CD8-positive, alpha-beta memory T cell (primary cell): ENCODE results near the gene FXR1. TPM values are rescaled to one million over a fixed set of nuclear protein-coding genes. Genes with fewer than 3 reads are reported as not detected.

Experiments used
- CTCF ChIA-PET: fragments of 350-600 bp; sonication (Branson Sonifier 250); formaldehyde crosslinking; loops from one replicate; lab custom pipeline; 2021; ENCODE audit warnings: antibody characterized with exemption; lab: Charles Lee
- POLR2A ChIA-PET: fragments of 350-600 bp; sonication (Branson Sonifier 250); formaldehyde crosslinking; loops from one replicate; lab custom pipeline; 2021; ENCODE audit warnings: antibody characterized with exemption; lab: Charles Lee
- DNase-seq, 5 donors: peaks; one replicate each; pipeline versions ENCODE4 v3.0.0 to v3.0.0-alpha.2; 2020 to 2022; ENCODE audit warnings: mixed read lengths in 1 of 5
- H3K27ac ChIP-seq: one replicate; pipeline ENCODE4 v1.7.0; 2013; ENCODE audit warnings: low read depth, mild to moderate bottlenecking, low read length, moderate library complexity
- H3K27me3 ChIP-seq: 2 replicates; pipeline ENCODE4 v1.7.0; 2013; ENCODE audit warnings: low read length, mild to moderate bottlenecking; ENCODE audit not compliant: insufficient read depth, poor library complexity, severe bottlenecking
- H3K36me3 ChIP-seq: 2 replicates; pipeline ENCODE4 v1.7.0; 2013; ENCODE audit warnings: mild to moderate bottlenecking, low read length, moderate library complexity; ENCODE audit not compliant: insufficient read depth
- H3K4me1 ChIP-seq: 2 replicates; pipeline ENCODE4 v1.7.0; 2013; ENCODE audit warnings: mild to moderate bottlenecking, low read length, moderate library complexity; ENCODE audit not compliant: insufficient read depth
- H3K4me3 ChIP-seq: 2 replicates; pipeline ENCODE4 v1.7.0; 2013; ENCODE audit warnings: mild to moderate bottlenecking, low read length
- H3K9me3 ChIP-seq: 2 replicates; pipeline ENCODE4 v1.7.0; 2013; ENCODE audit warnings: mild to moderate bottlenecking, low read length
- H3K27ac Mint-ChIP-seq, 8 donors: one replicate each; pipeline ENCODE4 v1.8.0; 2020 to 2021; ENCODE audit warnings: mixed read lengths in 8 of 8, mild to moderate bottlenecking in 6 of 8, inconsistent platforms in 3 of 8, moderate library complexity in 3 of 8
- H3K27me3 Mint-ChIP-seq, 2 donors: one replicate each; pipeline ENCODE4 v1.8.0; 2020 to 2021; ENCODE audit warnings: mixed read lengths in 2 of 2, mild to moderate bottlenecking in 1 of 2, moderate library complexity in 1 of 2
- H3K36me3 Mint-ChIP-seq, 3 donors: one replicate each; pipeline ENCODE4 v1.8.0; 2020 to 2021; ENCODE audit warnings: mixed read lengths in 3 of 3, inconsistent platforms in 1 of 3, mild to moderate bottlenecking in 1 of 3
- H3K4me1 Mint-ChIP-seq, 3 donors: one replicate each; pipeline ENCODE4 v1.8.0; 2020 to 2021; ENCODE audit warnings: mixed read lengths in 3 of 3, inconsistent platforms in 1 of 3, mild to moderate bottlenecking in 1 of 3
- H3K4me3 Mint-ChIP-seq, 7 donors: one replicate each; pipeline ENCODE4 v1.8.0; 2020 to 2021; ENCODE audit warnings: mixed read lengths in 7 of 7, mild to moderate bottlenecking in 6 of 7, moderate library complexity in 4 of 7, inconsistent platforms in 2 of 7
- H3K9me3 Mint-ChIP-seq, 5 donors: one replicate each; pipeline ENCODE4 v1.8.0; 2020 to 2022; ENCODE audit warnings: mixed read lengths in 5 of 5, mild to moderate bottlenecking in 3 of 5, moderate library complexity in 2 of 5, inconsistent platforms in 1 of 5
- polyA plus RNA-seq: library from polyadenylated mRNA; unstranded; fragments of 300-500 nt; fragmentation: Illumina TruSeq; gene quantifications from one replicate; pipeline ENCODE4 v1.2.3, GENCODE V29; 2021
- total RNA-seq, 2 experiments: library from RNA; stranded (reverse); gene quantifications; one replicate each; pipeline ENCODE4 v1.2.3, GENCODE V29; 2021

Gene FXR1
- total and polyA plus RNA-seq, 3 experiments from 2014 or later = 49.3 to 141 (median 135) TPM

DNA sequence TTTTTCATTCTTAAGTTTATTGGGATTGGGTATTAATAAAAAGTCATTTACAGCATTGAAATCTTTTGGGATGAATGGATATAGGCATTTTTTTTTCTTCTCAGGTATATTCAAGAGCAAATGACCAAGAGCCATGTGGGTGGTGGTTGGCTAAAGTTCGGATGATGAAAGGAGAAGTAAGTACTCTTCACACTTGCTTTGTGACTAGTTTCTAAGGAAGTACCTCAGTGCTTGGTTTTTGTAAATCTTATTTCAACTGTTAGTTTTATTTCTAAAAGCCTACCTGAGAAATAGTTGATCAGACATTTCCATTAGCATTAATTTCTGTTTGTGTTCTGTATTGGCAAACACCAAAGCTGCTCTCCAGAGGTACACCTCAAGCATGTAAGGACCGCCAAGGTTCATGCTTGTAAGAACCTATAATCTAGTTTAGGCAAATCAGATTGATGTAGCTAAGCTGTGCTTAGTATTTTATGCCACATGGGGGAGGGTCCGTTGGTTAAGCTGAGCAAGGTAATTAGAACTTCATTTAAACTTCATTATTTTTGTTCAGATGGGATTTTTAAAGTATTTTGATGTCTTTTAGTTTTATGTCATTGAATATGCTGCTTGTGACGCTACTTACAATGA is 35.4 kb downstream of the FXR1 start:
- Mint-ChIP-seq H3K9me3 (no peaks in the 10 kb centered on the region), H3K27ac (no peak overlapping the region), H3K4me3 (no peak overlapping the region), H3K4me1 (peaks cover 22 to 31% (median 28%) of the 10 kb centered on the region in 3 donors), H3K27me3 (no peaks in the 10 kb centered on the region), H3K36me3 (peaks cover 0 to 79% (median 18%) of the 10 kb centered on the region in 3 donors)
- Histone ChIP-seq H3K27me3 (no peaks in the 10 kb centered on the region), H3K27ac (no peak overlapping the region), H3K36me3 (peaks cover 31% of the 10 kb centered on the region), H3K9me3 (no peaks in the 10 kb centered on the region), H3K4me3 (no peak overlapping the region), H3K4me1 (no peaks in the 10 kb centered on the region)
- DNase-seq = no peak
- POLR2A ChIA-PET = no interaction called here
- CTCF ChIA-PET = no interaction called here

DNA sequence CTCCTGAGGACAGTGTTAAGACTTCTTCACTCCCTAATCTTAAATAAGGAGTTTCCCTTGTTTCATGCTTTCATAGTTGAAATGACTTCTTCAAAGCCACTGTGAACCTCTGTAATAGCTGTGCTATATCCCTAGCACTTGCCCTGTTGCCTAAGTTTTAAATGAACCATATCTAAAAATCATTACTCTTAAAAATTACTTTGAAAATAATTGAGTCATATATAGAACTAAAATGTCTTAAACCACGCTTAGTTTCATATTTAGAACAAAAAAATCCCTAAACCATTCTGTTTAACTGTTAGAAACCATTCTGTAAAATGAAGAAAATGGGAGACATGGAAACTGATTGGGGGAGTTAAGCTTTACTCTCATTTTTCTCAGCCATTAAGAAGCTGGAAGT is 47.2 kb downstream of the FXR1 start:
- no peaks in the 10 kb centered on the region for H3K4me1 ChIP-seq
- no peak for DNase-seq
- ChIA-PET CTCF (no interaction called here), POLR2A (no interaction called here)
- H3K36me3 Mint-ChIP-seq = peaks cover 19 to 81% (median 35%) of the 10 kb centered on the region in 3 donors
- peaks cover 42% of the 10 kb centered on the region for H3K36me3 ChIP-seq
- H3K4me3 Mint-ChIP-seq = no peak overlapping the region
- no peak overlapping the region for H3K4me3 ChIP-seq
- no peaks in the 10 kb centered on the region for H3K9me3 ChIP-seq
- no peaks in the 10 kb centered on the region for H3K27me3 ChIP-seq
- H3K4me1 Mint-ChIP-seq = peaks cover 0 to 14% (median 3%) of the 10 kb centered on the region in 3 donors
- H3K27ac Mint-ChIP-seq = peak overlapping the region in 2 of 8 donors; percentile 33 to 80
- no peaks in the 10 kb centered on the region for H3K27me3 Mint-ChIP-seq
- no peaks in the 10 kb centered on the region for H3K9me3 Mint-ChIP-seq
- H3K27ac ChIP-seq = no peak overlapping the region

DNA sequence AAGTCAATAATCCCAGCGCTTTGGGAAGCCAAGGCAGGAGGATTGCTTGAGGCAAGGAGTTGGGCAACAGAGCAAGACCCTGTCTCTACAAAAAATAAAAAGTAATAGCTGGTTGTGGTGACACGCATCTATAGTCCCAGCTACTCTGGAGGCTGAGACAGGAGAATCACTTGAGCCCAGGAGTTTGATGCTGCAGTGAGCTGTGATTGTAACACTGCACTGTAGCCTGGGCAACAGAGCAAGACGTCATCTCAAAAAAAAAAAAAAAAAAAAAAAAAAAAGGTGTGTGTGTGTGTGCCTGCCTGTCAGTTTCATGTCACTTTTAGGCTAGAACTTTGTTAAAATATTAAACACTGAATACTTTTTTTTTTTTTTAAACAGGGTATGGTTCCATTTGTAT is 48.6 kb downstream of the FXR1 start:
- no peaks in the 10 kb centered on the region for H3K9me3 ChIP-seq
- DNase-seq = no peak
- Mint-ChIP-seq H3K9me3 (no peaks in the 10 kb centered on the region), H3K36me3 (peaks cover 19 to 82% (median 29%) of the 10 kb centered on the region in 3 donors), H3K27me3 (no peaks in the 10 kb centered on the region), H3K4me1 (peaks cover 0 to 14% (median 0%) of the 10 kb centered on the region in 3 donors), H3K4me3 (no peak overlapping the region), H3K27ac (peak overlapping the region in 2 of 8 donors; percentile 36 to 43)
- no peaks in the 10 kb centered on the region for H3K27me3 ChIP-seq
- H3K4me1 ChIP-seq = no peaks in the 10 kb centered on the region
- ChIA-PET CTCF (no interaction called here), POLR2A (no interaction called here)
- no peak overlapping the region for H3K4me3 ChIP-seq
- H3K27ac ChIP-seq = no peak overlapping the region
- H3K36me3 ChIP-seq = peaks cover 37% of the 10 kb centered on the region

GRCh38 chr3:180961552-180961951 is 49.1 kb downstream of the FXR1 start:
- Mint-ChIP-seq H3K27me3 (no peaks in the 10 kb centered on the region), H3K4me1 (peaks cover 0 to 17% (median 0%) of the 10 kb centered on the region in 3 donors), H3K9me3 (no peaks in the 10 kb centered on the region), H3K27ac (peak overlapping the region in 1 of 8 donors; percentile 33), H3K36me3 (peaks cover 19 to 82% (median 24%) of the 10 kb centered on the region in 3 donors), H3K4me3 (no peak overlapping the region)
- ChIA-PET CTCF (no interaction called here), POLR2A (no interaction called here)
- no peaks in the 10 kb centered on the region for H3K9me3 ChIP-seq
- no peak overlapping the region for H3K4me3 ChIP-seq
- no peaks in the 10 kb centered on the region for H3K27me3 ChIP-seq
- H3K27ac ChIP-seq = no peak overlapping the region
- H3K36me3 ChIP-seq = peaks cover 33% of the 10 kb centered on the region
- H3K4me1 ChIP-seq = no peaks in the 10 kb centered on the region
- DNase-seq = no peak

DNA sequence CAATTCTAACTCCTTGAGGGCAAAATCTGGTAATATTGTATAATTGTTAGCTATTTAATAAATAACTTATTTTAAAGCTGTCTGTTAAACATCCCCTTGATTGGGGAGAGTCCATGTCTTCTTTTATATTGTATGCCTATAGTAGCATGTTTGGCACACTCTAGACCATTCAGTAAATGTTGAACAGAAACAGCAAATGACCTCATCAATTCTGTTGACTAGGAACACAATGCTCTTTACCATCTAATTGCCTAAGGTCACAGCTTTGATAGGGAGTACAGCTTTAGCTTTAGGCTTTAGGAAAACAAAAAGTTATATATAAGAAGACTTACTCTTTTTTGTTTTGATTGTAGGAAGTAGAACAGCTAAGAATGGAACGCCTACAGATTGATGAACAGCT is 50.1 kb downstream of the FXR1 start:
- ChIA-PET CTCF (no interaction called here), POLR2A (interaction anchor here (0.6 kb wide), 1 partner anchor 26 kb away, joined by 3 read pairs; no protein-coding TSS in a partner anchor)
- Mint-ChIP-seq H3K36me3 (peaks cover 18 to 82% (median 21%) of the 10 kb centered on the region in 3 donors), H3K4me1 (peaks cover 0 to 20% (median 0%) of the 10 kb centered on the region in 3 donors), H3K27ac (no peak overlapping the region), H3K4me3 (no peak overlapping the region), H3K27me3 (no peaks in the 10 kb centered on the region), H3K9me3 (no peaks in the 10 kb centered on the region)
- Histone ChIP-seq H3K9me3 (no peaks in the 10 kb centered on the region), H3K27ac (no peak overlapping the region), H3K4me3 (no peak overlapping the region), H3K27me3 (no peaks in the 10 kb centered on the region), H3K36me3 (peaks cover 29% of the 10 kb centered on the region), H3K4me1 (no peaks in the 10 kb centered on the region)
- DNase-seq = no peak

GRCh38 chr3:180970931-180971330 is 58.5 kb downstream of the FXR1 start:
- Histone ChIP-seq H3K4me1 (no peaks in the 10 kb centered on the region), H3K36me3 (peaks cover 22% of the 10 kb centered on the region), H3K9me3 (no peaks in the 10 kb centered on the region), H3K27ac (no peak overlapping the region), H3K27me3 (no peaks in the 10 kb centered on the region), H3K4me3 (no peak overlapping the region)
- H3K9me3 Mint-ChIP-seq = no peaks in the 10 kb centered on the region
- H3K36me3 Mint-ChIP-seq = peaks cover 5 to 73% (median 11%) of the 10 kb centered on the region in 3 donors
- ChIA-PET POLR2A (no interaction called here), CTCF (no interaction called here)
- no peaks in the 10 kb centered on the region for H3K27me3 Mint-ChIP-seq
- DNase-seq = no peak
- no peak overlapping the region for H3K4me3 Mint-ChIP-seq
- H3K27ac Mint-ChIP-seq = peak overlapping the region in 1 of 8 donors; percentile 23
- H3K4me1 Mint-ChIP-seq = peaks cover 2 to 6% (median 3%) of the 10 kb centered on the region in 3 donors

- H3K27me3 Mint-ChIP-seq = no peaks in the 10 kb centered on the region
- H3K4me3 ChIP-seq = no peak overlapping the region
- H3K27ac ChIP-seq = no peak overlapping the region
- H3K9me3 ChIP-seq = no peaks in the 10 kb centered on the region
- ChIA-PET CTCF (no interaction called here), POLR2A (no interaction called here)
- no peak overlapping the region for H3K27ac Mint-ChIP-seq
- H3K4me1 Mint-ChIP-seq = peaks cover 0 to 4% (median 3%) of the 10 kb centered on the region in 3 donors
- no peaks in the 10 kb centered on the region for H3K27me3 ChIP-seq
- DNase-seq = no peak
- peaks cover 2 to 69% (median 8%) of the 10 kb centered on the region in 3 donors for H3K36me3 Mint-ChIP-seq
- H3K4me3 Mint-ChIP-seq = no peak overlapping the region
- no peaks in the 10 kb centered on the region for H3K4me1 ChIP-seq
- H3K9me3 Mint-ChIP-seq = no peaks in the 10 kb centered on the region
- H3K36me3 ChIP-seq = peaks cover 15% of the 10 kb centered on the region
Measured at GRCh38 chr3:180973543-180973942, 61.1 kb downstream of the FXR1 start.

- Histone ChIP-seq H3K27ac (no peak overlapping the region), H3K9me3 (no peaks in the 10 kb centered on the region), H3K4me3 (no peak overlapping the region), H3K4me1 (no peaks in the 10 kb centered on the region), H3K27me3 (no peaks in the 10 kb centered on the region), H3K36me3 (peaks cover 13% of the 10 kb centered on the region)
- no peak for DNase-seq
- no peaks in the 10 kb centered on the region for H3K9me3 Mint-ChIP-seq
- H3K4me3 Mint-ChIP-seq = no peak overlapping the region
- CTCF ChIA-PET = no interaction called here
- peak overlapping the region in 2 of 8 donors; percentile 26 to 36 for H3K27ac Mint-ChIP-seq
- POLR2A ChIA-PET = no interaction called here
- peaks cover 0 to 4% (median 3%) of the 10 kb centered on the region in 3 donors for H3K4me1 Mint-ChIP-seq
- peaks cover 0 to 70% (median 8%) of the 10 kb centered on the region in 3 donors for H3K36me3 Mint-ChIP-seq
- no peaks in the 10 kb centered on the region for H3K27me3 Mint-ChIP-seq
Measured at GRCh38 chr3:180974286-180974685, 61.8 kb downstream of the FXR1 start.
